ENCODE results near the gene NXNL2.

GRCh38 chr9:88583901-88584596 lies 49.1 kb downstream of the NXNL2 start:
- no peak for TF ChIP-seq CTCF (IDR thresholded peaks at IDR 0.05)
- TF ChIP-seq POLR2A (IDR thresholded peaks at IDR 0.05): no peak

Measured in body of pancreas (tissue), 4 donors.